ENCODE results near the gene HEXD.
A peak's percentile ranks its signal among the peaks of the same experiment; 100 is the strongest.

The HEXD gene

GRCh38 chr17:82435103-82435502 lies 17.0 kb downstream of the HEXD start:
- DNase-seq, result peak; percentile 51
- in situ Hi-C loops (cut with HindIII; ENCODE audit: low pct_ligation_motif_present, low pct_unique_long_range_greater_than_20kb, low sequenced_read_pairs), result no loop called here

GRCh38 chr17:82435601-82436583 lies 17.7 kb downstream of the HEXD start:
- DNase-seq, result peak; percentile 73
- in situ Hi-C loops (cut with HindIII; ENCODE audit: low pct_ligation_motif_present, low pct_unique_long_range_greater_than_20kb, low sequenced_read_pairs), result no loop called here

- in situ Hi-C loops (cut with HindIII; ENCODE audit: low pct_ligation_motif_present, low pct_unique_long_range_greater_than_20kb, low sequenced_read_pairs), result no loop called here
- no peak for DNase-seq
Observed at GRCh38 chr17:82436601-82437324, 18.6 kb downstream of the HEXD start.

DNA sequence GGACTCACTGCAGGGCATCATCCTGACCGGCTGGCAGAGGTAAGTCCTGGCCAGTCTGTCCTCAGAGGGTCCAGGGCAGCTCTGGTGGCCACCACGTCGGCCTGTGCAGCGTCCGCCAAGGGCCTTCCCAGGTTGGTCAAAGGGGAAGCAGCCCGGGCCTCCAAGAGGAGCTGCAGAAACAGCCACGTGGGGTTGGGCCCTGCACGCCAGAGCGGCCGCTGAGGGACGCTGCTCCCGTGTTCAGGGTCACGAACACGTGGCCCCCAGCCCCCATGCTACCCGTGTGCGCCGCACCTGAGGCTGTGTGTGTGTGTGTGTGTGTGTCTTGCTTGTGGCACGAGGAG lies 19.1 kb downstream of the HEXD start:
- in situ Hi-C loops (cut with HindIII; ENCODE audit: low pct_ligation_motif_present, low pct_unique_long_range_greater_than_20kb, low sequenced_read_pairs), result no loop called here
- no peak for DNase-seq

DNA sequence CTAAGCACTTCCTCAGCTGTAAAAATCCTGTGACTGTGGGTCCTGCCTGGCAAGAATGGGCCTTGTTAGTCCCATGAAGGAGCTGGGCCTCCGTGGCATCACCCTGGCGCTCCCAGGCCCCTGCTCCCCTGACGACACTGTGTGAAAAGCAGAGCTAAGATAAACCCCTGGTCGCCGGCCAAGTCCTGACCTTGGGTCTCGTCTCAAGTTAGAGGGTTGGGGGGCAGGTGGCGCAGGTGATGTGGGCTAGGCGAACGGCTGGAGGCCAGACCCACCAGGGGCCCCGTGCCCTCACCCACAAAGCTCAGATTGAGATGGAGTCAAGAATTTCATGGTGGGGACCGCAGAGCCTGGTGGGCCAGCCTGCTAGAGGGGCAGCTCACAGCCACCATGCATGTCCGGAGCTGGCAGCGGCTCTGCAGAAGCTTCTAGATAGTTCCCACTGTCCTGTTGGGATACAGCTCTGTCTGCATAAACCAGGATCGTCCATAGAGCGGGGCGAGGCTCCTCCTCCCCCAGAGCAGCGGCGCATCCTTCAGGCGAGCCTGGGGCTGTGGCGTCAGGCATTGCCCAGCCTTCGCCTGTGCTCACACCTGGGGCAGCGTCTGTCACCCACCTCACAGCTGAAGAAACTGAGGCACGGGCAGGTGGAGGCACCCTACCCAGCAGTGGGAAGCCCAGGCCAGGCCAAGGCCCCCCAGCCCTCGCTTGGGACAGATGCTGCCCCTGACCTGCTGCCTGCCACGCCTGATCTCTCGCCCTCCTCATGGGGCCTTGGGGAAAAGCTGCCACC lies 20.4 kb downstream of the HEXD start:
- no peak for DNase-seq
- in situ Hi-C loops (cut with HindIII; ENCODE audit: low pct_ligation_motif_present, low pct_unique_long_range_greater_than_20kb, low sequenced_read_pairs), result no loop called here

DNA sequence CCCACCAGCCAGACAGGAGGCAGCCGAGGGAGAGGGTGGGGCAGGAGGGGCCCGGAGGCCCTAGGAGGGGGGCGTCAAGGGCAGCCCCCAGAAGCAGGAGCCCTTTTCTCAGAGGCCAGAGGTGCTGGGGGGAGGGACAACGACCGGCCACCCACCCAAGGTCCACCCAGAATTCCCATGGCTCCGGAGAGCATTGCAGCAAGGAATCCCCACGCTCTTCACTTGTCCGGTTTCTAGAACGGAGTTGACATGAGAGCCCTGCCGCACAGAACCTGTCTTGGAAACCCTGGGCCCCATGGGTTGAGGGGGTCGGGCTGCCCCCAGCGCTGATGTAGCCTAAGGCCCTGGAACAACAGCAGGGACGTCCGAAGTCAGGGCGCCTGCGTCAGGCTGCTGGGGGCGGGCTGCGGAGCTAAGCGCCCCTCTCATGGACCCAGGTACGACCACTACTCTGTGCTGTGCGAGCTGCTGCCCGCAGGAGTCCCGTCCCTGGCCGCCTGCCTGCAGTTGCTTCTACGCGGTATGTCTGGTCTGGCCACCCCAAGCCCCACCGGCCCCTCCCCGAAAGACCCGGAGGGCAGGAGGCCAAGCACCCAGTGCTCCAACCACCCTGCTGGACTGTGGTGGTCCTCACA lies 21.2 kb downstream of the HEXD start:
- DNase-seq, result no peak
- in situ Hi-C loops (cut with HindIII; ENCODE audit: low pct_ligation_motif_present, low pct_unique_long_range_greater_than_20kb, low sequenced_read_pairs), result no loop called here

GRCh38 chr17:82439829-82440365 lies 21.8 kb downstream of the HEXD start:
- no peak for DNase-seq
- in situ Hi-C loops (cut with HindIII; ENCODE audit: low pct_ligation_motif_present, low pct_unique_long_range_greater_than_20kb, low sequenced_read_pairs), result no loop called here

GRCh38 chr17:82440469-82440981 lies 22.4 kb downstream of the HEXD start:
- in situ Hi-C loops (cut with HindIII; ENCODE audit: low pct_ligation_motif_present, low pct_unique_long_range_greater_than_20kb, low sequenced_read_pairs), result no loop called here
- DNase-seq, result no peak

DNA sequence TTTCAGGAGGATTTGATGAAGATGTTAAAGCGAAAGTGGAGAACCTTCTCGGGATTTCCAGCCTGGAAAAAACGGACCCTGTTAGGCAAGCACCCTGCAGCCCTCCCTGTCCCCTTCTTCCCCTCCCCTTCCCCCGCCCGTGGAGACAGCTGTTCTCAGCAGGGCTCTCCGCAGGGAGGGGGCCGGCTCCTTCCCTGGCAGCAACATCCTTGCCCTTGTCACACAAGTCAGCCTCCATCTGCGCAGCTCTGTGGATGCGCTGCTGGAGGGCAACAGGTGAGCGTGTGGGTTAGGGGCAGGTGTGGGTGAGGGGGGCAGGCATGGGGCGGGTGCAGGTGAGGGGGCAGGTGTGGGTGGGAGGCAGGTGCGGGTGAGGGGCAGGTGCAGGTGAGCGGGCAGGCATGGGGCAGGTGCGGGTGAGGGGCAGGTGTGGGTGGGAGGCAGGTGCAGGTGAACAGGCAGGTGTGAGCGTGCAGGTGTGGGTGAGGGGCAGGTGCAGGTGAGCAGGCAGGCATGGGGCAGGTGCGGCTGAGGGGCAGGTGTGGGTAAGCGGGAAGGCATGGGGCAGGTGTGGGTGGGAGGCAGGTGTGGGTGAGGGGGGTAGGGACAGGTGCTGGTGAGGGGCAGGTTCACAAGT lies 23.0 kb downstream of the HEXD start:
- in situ Hi-C loops (cut with HindIII; ENCODE audit: low pct_ligation_motif_present, low pct_unique_long_range_greater_than_20kb, low sequenced_read_pairs), result no loop called here
- DNase-seq, result no peak

- in situ Hi-C loops (cut with HindIII; ENCODE audit: low pct_ligation_motif_present, low pct_unique_long_range_greater_than_20kb, low sequenced_read_pairs), result no loop called here
- no peak for DNase-seq
Observed at GRCh38 chr17:82441691-82442487, 23.7 kb downstream of the HEXD start.

DNA sequence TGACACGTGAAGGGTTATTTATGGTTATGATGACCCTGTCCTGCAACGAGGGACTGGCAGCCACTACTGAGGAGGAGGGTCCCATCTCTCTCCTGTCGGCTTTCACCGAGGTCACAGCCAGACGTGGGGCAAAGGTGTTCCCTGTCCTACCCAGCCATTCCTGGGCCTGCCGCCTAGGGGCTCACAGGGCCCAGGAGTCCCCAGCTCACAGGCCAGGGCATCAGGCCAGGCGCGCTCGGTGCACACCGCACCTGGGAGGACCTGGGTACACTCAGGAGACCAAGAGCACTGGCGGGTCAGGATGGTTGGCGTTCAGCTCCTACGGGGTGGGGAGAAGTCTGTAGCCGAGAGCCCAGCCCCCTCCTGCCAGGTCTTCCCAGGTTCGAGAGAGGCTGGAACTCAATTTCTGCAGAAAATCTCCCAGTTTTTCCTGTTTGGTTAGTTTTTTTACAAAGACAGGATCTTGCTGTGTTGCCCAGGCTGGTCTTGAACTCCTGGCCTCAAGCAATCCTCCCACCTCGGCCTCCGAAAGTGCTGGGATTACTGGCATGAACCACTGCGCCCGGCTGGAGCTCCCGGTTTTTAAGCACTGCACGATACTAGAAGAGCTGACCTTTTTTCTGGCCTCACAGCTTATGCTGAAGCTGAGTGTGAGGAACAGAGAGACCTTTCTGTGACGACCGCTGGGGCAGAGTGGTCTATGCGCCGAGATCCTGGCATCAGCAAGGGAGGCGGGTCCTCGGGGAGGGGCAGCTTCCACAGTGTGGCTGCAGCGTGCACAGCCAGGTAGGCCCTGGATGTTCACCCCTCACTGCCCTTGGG lies 24.7 kb downstream of the HEXD start:
- in situ Hi-C loops (cut with HindIII; ENCODE audit: low pct_ligation_motif_present, low pct_unique_long_range_greater_than_20kb, low sequenced_read_pairs), result no loop called here
- DNase-seq, result no peak

GRCh38 chr17:82443465-82444283 lies 25.5 kb downstream of the HEXD start:
- DNase-seq, result no peak
- in situ Hi-C loops (cut with HindIII; ENCODE audit: low pct_ligation_motif_present, low pct_unique_long_range_greater_than_20kb, low sequenced_read_pairs), result no loop called here

GRCh38 chr17:82444284-82444893 lies 26.2 kb downstream of the HEXD start:
- in situ Hi-C loops (cut with HindIII; ENCODE audit: low pct_ligation_motif_present, low pct_unique_long_range_greater_than_20kb, low sequenced_read_pairs), result no loop called here
- no peak for DNase-seq

GRCh38 chr17:82444941-82445521 lies 26.9 kb downstream of the HEXD start:
- in situ Hi-C loops (cut with HindIII; ENCODE audit: low pct_ligation_motif_present, low pct_unique_long_range_greater_than_20kb, low sequenced_read_pairs), result no loop called here
- no peak for DNase-seq

DNA sequence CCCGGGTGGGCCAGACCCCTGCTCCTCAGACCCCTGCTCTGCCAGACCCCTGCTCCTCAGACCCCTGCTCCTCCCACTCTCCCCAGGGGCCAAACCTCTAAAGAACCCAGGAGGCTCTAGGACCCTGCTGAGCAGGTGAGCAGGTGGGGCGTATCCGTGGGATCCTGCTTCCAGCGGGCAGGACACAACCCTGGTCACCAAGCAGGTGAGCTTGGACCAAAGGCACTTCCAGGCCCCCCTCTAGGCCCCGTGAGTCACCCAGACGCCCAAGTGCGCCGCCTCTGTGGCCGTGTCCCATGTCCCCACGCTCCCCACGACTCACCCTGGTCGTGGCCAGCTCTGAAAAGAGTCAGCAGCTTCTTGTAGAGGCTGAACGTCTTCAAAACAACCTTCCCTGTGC lies 27.4 kb downstream of the HEXD start:
- DNase-seq, result no peak
- in situ Hi-C loops (cut with HindIII; ENCODE audit: low pct_ligation_motif_present, low pct_unique_long_range_greater_than_20kb, low sequenced_read_pairs), result no loop called here

All from ACHN (cell line).